ENCODE data around the gene KMT2D. TPM values are rescaled to one million over a fixed set of nuclear protein-coding genes. Genes with fewer than 3 reads are reported as not detected.

The KMT2D gene
- total and polyA plus RNA-seq, 2 experiments from 2014 or later, result 17.6 to 120 TPM

DNA sequence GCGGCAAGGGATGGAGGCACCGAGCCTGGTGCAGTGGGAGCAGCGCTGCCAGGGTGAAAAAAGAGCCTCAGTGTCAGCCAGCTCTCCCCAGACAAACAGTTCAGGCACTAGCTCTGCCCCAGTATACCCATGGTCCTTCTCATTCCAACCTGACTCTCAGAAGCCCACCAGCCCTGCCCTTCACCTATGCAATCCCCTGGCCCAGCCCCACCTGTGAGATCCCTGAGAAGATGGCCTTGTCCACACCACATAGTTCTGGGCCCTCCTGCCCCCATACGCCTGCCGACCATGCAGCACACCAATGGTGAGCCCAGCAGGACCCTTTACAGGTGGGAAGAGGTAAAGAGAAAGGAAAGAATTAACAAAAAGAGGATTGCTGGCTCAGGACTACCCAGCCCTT is 6.5 kb downstream of the KMT2D start (continued):
- TF ChIP-seq ZNF462 (CRISPR knock-in tag; IDR thresholded peaks at IDR 0.05), result no peak
- TF ChIP-seq NANOG (IDR thresholded peaks at IDR 0.05; ENCODE audit: borderline replicate concordance), result no peak
- no peak for TF ChIP-seq EZH2phosphoT487 (IDR thresholded peaks at IDR 0.05; ENCODE audit: unreplicated experiment)
- TF ChIP-seq, protein P1, sequence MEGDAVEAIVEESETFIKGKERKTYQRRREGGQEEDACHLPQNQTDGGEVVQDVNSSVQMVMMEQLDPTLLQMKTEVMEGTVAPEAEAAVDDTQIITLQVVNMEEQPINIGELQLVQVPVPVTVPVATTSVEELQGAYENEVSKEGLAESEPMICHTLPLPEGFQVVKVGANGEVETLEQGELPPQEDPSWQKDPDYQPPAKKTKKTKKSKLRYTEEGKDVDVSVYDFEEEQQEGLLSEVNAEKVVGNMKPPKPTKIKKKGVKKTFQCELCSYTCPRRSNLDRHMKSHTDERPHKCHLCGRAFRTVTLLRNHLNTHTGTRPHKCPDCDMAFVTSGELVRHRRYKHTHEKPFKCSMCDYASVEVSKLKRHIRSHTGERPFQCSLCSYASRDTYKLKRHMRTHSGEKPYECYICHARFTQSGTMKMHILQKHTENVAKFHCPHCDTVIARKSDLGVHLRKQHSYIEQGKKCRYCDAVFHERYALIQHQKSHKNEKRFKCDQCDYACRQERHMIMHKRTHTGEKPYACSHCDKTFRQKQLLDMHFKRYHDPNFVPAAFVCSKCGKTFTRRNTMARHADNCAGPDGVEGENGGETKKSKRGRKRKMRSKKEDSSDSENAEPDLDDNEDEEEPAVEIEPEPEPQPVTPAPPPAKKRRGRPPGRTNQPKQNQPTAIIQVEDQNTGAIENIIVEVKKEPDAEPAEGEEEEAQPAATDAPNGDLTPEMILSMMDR (conservative IDR thresholded peaks at IDR 0.05; ENCODE audit: low read depth in 2 of 2), result no peak
- no peak for TF ChIP-seq ZNF114 (CRISPR knock-in tag; IDR thresholded peaks at IDR 0.05)

DNA sequence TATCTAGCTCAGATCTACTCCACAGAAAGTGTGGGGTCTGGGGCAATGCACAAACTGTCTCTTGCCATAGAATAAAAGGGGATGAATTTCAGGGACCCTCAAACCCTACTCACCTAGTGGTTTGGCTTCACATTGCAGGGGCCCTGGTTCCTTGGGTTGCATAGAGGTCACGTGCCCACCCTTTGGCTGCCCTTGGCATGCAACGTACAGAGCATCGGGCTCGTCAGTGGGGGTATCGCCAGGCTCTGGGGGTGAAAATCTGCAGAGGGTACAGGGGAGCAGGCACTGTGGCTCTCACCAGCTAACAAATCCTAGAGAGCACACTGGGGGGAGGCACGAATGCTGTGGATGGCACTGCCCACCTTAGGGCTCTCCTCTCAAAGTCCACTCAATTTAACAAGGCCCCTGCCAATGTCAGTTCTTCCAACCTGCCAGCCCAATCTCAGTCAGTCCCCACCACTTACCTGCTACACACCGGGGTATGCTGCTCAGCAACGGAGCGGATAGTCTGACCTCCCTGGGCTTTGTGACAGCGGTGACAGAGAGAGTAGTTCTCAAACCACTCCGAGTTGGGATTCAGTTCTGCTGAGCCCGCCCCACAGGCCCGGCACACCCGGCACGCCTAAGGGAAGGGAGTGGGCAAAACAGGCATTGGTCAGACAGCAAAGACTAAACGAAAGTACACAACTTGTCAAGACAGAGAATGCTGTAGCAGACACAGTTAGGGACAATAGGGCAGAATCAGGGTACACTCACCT is 8.0 kb downstream of the KMT2D start:
- Mint-ChIP-seq H3K27ac (no peak overlapping the region), H3K27me3 (ENCODE audit: insufficient read depth, low read depth, poor library complexity) (peaks cover 11% of the 10 kb centered on the region), H3K9me3 (no peaks in the 10 kb centered on the region; the same call in 2 of the 3 replicates), H3K4me1 (peaks cover 27% of the 10 kb centered on the region), H3K4me3 (no peak overlapping the region), H3K36me3 (ENCODE audit: low read depth) (peaks cover 82% of the 10 kb centered on the region)
- peaks cover 33% of the 10 kb centered on the region for H3K36me3 ChIP-seq (ENCODE audit: insufficient read depth)
- peaks cover 42% of the 10 kb centered on the region for H3K79me2 ChIP-seq (replicated peaks; ENCODE audit: insufficient read depth)
- no peaks in the 10 kb centered on the region for H3K9me2 ChIP-seq (ENCODE audit: insufficient read depth)
- no peak for ATAC-seq
- H4K20me1 ChIP-seq (replicated peaks; ENCODE audit: insufficient read depth), result peaks cover 60% of the 10 kb centered on the region
- H3K4me3 ChIP-seq, result no peak overlapping the region
- peaks cover 15% of the 10 kb centered on the region for H3K4me1 ChIP-seq (ENCODE audit: insufficient read depth)
- H3K27ac ChIP-seq (ENCODE audit: low read depth), result no peak overlapping the region
- no peak overlapping the region for H3K4me2 ChIP-seq
- H2AFZ ChIP-seq, result no peak overlapping the region
- no peaks in the 10 kb centered on the region for H3F3A ChIP-seq (replicated peaks; ENCODE audit: low read depth)
- no peak for DNase-seq (ENCODE audit: low spot score)
- H3K27me3 ChIP-seq (ENCODE audit: insufficient read depth), result no peaks in the 10 kb centered on the region
- no peak for TF ChIP-seq ZNF331 (CRISPR knock-in tag; IDR thresholded peaks at IDR 0.05; ENCODE audit: low read depth)
- TF ChIP-seq EZH2phosphoT487 (IDR thresholded peaks at IDR 0.05; ENCODE audit: unreplicated experiment), result no peak
- TF ChIP-seq POLR2AphosphoS5 (IDR thresholded peaks at IDR 0.05; ENCODE audit: low read depth), result no peak
- no peak for TF ChIP-seq NANOG (IDR thresholded peaks at IDR 0.05; ENCODE audit: borderline replicate concordance)
- TF ChIP-seq, protein P1 (conservative IDR thresholded peaks at IDR 0.05; ENCODE audit: low read depth in 2 of 2), result no peak
- TF ChIP-seq STAT1 (IDR thresholded peaks at IDR 0.05; ENCODE audit: unreplicated experiment), result no peak
- TF ChIP-seq, protein P2, sequence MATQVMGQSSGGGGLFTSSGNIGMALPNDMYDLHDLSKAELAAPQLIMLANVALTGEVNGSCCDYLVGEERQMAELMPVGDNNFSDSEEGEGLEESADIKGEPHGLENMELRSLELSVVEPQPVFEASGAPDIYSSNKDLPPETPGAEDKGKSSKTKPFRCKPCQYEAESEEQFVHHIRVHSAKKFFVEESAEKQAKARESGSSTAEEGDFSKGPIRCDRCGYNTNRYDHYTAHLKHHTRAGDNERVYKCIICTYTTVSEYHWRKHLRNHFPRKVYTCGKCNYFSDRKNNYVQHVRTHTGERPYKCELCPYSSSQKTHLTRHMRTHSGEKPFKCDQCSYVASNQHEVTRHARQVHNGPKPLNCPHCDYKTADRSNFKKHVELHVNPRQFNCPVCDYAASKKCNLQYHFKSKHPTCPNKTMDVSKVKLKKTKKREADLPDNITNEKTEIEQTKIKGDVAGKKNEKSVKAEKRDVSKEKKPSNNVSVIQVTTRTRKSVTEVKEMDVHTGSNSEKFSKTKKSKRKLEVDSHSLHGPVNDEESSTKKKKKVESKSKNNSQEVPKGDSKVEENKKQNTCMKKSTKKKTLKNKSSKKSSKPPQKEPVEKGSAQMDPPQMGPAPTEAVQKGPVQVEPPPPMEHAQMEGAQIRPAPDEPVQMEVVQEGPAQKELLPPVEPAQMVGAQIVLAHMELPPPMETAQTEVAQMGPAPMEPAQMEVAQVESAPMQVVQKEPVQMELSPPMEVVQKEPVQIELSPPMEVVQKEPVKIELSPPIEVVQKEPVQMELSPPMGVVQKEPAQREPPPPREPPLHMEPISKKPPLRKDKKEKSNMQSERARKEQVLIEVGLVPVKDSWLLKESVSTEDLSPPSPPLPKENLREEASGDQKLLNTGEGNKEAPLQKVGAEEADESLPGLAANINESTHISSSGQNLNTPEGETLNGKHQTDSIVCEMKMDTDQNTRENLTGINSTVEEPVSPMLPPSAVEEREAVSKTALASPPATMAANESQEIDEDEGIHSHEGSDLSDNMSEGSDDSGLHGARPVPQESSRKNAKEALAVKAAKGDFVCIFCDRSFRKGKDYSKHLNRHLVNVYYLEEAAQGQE (IDR thresholded peaks at IDR 0.05; ENCODE audit: unreplicated experiment), result no peak
- TF ChIP-seq ZNF114 (CRISPR knock-in tag; IDR thresholded peaks at IDR 0.05), result no peak
- TF ChIP-seq CREB1 (CRISPR knock-in tag; IDR thresholded peaks at IDR 0.05; ENCODE audit: low read depth), result no peak

Data from GM23338 (cell line).